ENCODE data around the gene LPP. TPM values are rescaled to one million over a fixed set of nuclear protein-coding genes. Genes with fewer than 3 reads are reported as not detected.

Gene LPP
- total and polyA plus RNA-seq, 10 of the 15 experiments (the other 5 are each of a cell fraction or from before 2014, with no cell fraction given), result under 0.01 to 0.62 (median 0.03) TPM

GRCh38 chr3:188220097-188220788, 66.3 kb downstream of the LPP start:
- SMC1A ChIA-PET (ENCODE audit: uncharacterized antibody, unreplicated experiment), result no interaction called here
- RAD21 ChIA-PET (ENCODE audit: unreplicated experiment), result no interaction called here
- H2AFZ ChIP-seq (ENCODE audit: control insufficient read depth, low read depth, low read length), result no peak overlapping the region
- FAIRE-seq (no peak), ATAC-seq (no peak), DNase-seq (ENCODE audit: low read depth, low spot score) (no peak)
- no peak overlapping the region for H3K4me2 ChIP-seq (ENCODE audit: control insufficient read depth, insufficient read depth)
- H3K27me3 ChIP-seq (replicated peaks in 1 of 2; ENCODE audit: control insufficient read depth in 2 of 2, insufficient read depth in 2 of 2, low read length in 1 of 2), result peaks cover 0 to 7% of the 10 kb centered on the region in 2 experiments; a peak in 2 of 4 replicates
- H3K36me3 ChIP-seq (ENCODE audit: control insufficient read depth in 2 of 2, insufficient read depth in 2 of 2, low read length in 1 of 2), result no peaks in the 10 kb centered on the region
- CTCF ChIA-PET, result interaction anchor here (0.6 kb wide), 1 partner anchor 169 kb away, joined by 3 read pairs; no protein-coding TSS in a partner anchor
- POLR2A ChIA-PET, result interaction anchor here (0.6 kb wide), 1 partner anchor 13 kb away, joined by 5 read pairs; no protein-coding TSS in a partner anchor
- no peaks in the 10 kb centered on the region for H3K79me2 ChIP-seq (ENCODE audit: control insufficient read depth, insufficient read depth, low read length)
- no peak overlapping the region for H3K4me3 ChIP-seq
- H3K4me1 ChIP-seq (ENCODE audit: control insufficient read depth, insufficient read depth, low read length), result no peaks in the 10 kb centered on the region
- WGBS (ENCODE audit: insufficient coverage, insufficient replicate concordance, low lambda C conversion rate, missing lambda C conversion rate), result 54% methylated on average over 6 of the region's 6 CpGs
- TF ChIP-seq JUND (IDR thresholded peaks at IDR 0.05; ENCODE audit: low read depth, low read length) (no peak), ATF3 (IDR thresholded peaks at IDR 0.05; ENCODE audit: borderline replicate concordance, extremely low read depth, low read depth, low read length) (no peak), MEF2B (IDR thresholded peaks at IDR 0.05; ENCODE audit: partially characterized antibody, poor library complexity, severe bottlenecking) (no peak)
- no peaks in the 10 kb centered on the region for H3K9me3 ChIP-seq (replicated peaks; ENCODE audit: control insufficient read depth, insufficient read depth, low read length)
- BruUV-seq (replicated peaks), result no TSS peak
- H3K27ac ChIP-seq (ENCODE audit: control insufficient read depth, insufficient read depth), result no peak overlapping the region
- no peak overlapping the region for H3K9ac ChIP-seq (ENCODE audit: control insufficient read depth, insufficient read depth, low read length)
- no peaks in the 10 kb centered on the region for H4K20me1 ChIP-seq (ENCODE audit: control insufficient read depth, insufficient read depth)
- in situ Hi-C loops (cut with MboI) (no loop called here), intact Hi-C loops (cut with micrococcal nuclease; ENCODE audit: unreplicated experiment) (no loop called here)

- no TSS peak for BruUV-seq (replicated peaks)
- Histone ChIP-seq H3K4me3 (no peak overlapping the region), H3K9me3 (replicated peaks; ENCODE audit: control insufficient read depth, insufficient read depth, low read length) (no peaks in the 10 kb centered on the region), H3K36me3 (ENCODE audit: control insufficient read depth in 2 of 2, insufficient read depth in 2 of 2, low read length in 1 of 2) (no peaks in the 10 kb centered on the region), H3K9ac (ENCODE audit: control insufficient read depth, insufficient read depth, low read length) (no peak overlapping the region), H3K27me3 (replicated peaks in 1 of 2; ENCODE audit: control insufficient read depth in 2 of 2, insufficient read depth in 2 of 2, low read length in 1 of 2) (peaks cover 1 to 7% of the 10 kb centered on the region in 2 experiments; a peak in 3 of 4 replicates), H3K4me2 (ENCODE audit: control insufficient read depth, insufficient read depth) (no peak overlapping the region), H2AFZ (ENCODE audit: control insufficient read depth, low read depth, low read length) (no peak overlapping the region), H3K79me2 (ENCODE audit: control insufficient read depth, insufficient read depth, low read length) (no peaks in the 10 kb centered on the region), H4K20me1 (ENCODE audit: control insufficient read depth, insufficient read depth) (no peaks in the 10 kb centered on the region), H3K27ac (ENCODE audit: control insufficient read depth, insufficient read depth) (no peak overlapping the region), H3K4me1 (ENCODE audit: control insufficient read depth, insufficient read depth, low read length) (no peaks in the 10 kb centered on the region)
- intact Hi-C loops (cut with micrococcal nuclease; ENCODE audit: unreplicated experiment), result no loop called here
- ATAC-seq, result no peak
- DNase-seq (ENCODE audit: low read depth, low spot score), result no peak
- ChIA-PET POLR2A (no interaction called here), CTCF (interaction anchor here (0.9 kb wide), 1 partner anchor 481 kb away, joined by 4 read pairs; no protein-coding TSS in a partner anchor), RAD21 (ENCODE audit: unreplicated experiment) (no interaction called here), SMC1A (ENCODE audit: uncharacterized antibody, unreplicated experiment) (no interaction called here)
- in situ Hi-C loops (cut with MboI), result no loop called here
- FAIRE-seq, result no peak
- WGBS (ENCODE audit: insufficient coverage, insufficient replicate concordance, low lambda C conversion rate, missing lambda C conversion rate), result 19% methylated on average over 11 of the region's 11 CpGs
- TF ChIP-seq NFXL1 (IDR thresholded peaks at IDR 0.05; ENCODE audit: borderline replicate concordance) (no peak), SIX5 (IDR thresholded peaks at IDR 0.05; ENCODE audit: low read depth, low read length, severe bottlenecking) (no peak), MAX (IDR thresholded peaks at IDR 0.05; ENCODE audit: low read depth, low read length) (no peak), KLF5 (IDR thresholded peaks at IDR 0.05; ENCODE audit: partially characterized antibody) (no peak), YBX1 (IDR thresholded peaks at IDR 0.05) (no peak), FOS (IDR thresholded peaks at IDR 0.05; ENCODE audit: borderline replicate concordance, extremely low read depth, insufficient read length) (no peak), SPI1 (IDR thresholded peaks at IDR 0.05; ENCODE audit: borderline replicate concordance, insufficient read depth, low read depth, low read length) (no peak), SRF (IDR thresholded peaks at IDR 0.05; ENCODE audit: low read depth in 2 of 2, low read length in 2 of 2) (no peak), BCL11A (IDR thresholded peaks at IDR 0.05; ENCODE audit: low read depth, low read length) (no peak)
Observed at GRCh38 chr3:188220988-188221818, 67.2 kb downstream of the LPP start.

Measured in GM12878 (cell line).